Stomach (tissue), 4 donors: ENCODE results near the gene GMDS.

Experiments
- CTCF ChIP-seq, 7 experiments: fragments of 450-650 bp in 4 of 7; fragments of 200-600 bp in 3 of 7; sonication (generic) in 3 of 7; IDR thresholded peaks; one replicate each; pipeline ENCODE4 v1.5.1; 2016 to 2019; ENCODE audit warnings: antibody characterized with exemption in 7 of 7, control low read depth in 2 of 7, mild to moderate bottlenecking in 1 of 7
- POLR2A ChIP-seq, 4 donors: fragments of 450-650 bp; IDR thresholded peaks; one replicate each; pipeline ENCODE4 v1.6.1; 2016; ENCODE audit warnings: antibody characterized with exemption in 4 of 4, control low read depth in 2 of 4, mild to moderate bottlenecking in 1 of 4, moderate library complexity in 1 of 4

GRCh38 chr6:2228392-2228791 lies 17.0 kb downstream of the GMDS start:
- TF ChIP-seq CTCF (IDR thresholded peaks at IDR 0.05), result no peak
- no peak for TF ChIP-seq POLR2A (IDR thresholded peaks at IDR 0.05)
